ENCODE data around the gene A4GALT. TPM values are rescaled to one million over a fixed set of nuclear protein-coding genes. Genes with fewer than 3 reads are reported as not detected.

Gene A4GALT
- total and polyA plus RNA-seq, 2 experiments from 2014 or later: 7.0 to 16.2 TPM

- TF ChIP-seq, protein P1, sequence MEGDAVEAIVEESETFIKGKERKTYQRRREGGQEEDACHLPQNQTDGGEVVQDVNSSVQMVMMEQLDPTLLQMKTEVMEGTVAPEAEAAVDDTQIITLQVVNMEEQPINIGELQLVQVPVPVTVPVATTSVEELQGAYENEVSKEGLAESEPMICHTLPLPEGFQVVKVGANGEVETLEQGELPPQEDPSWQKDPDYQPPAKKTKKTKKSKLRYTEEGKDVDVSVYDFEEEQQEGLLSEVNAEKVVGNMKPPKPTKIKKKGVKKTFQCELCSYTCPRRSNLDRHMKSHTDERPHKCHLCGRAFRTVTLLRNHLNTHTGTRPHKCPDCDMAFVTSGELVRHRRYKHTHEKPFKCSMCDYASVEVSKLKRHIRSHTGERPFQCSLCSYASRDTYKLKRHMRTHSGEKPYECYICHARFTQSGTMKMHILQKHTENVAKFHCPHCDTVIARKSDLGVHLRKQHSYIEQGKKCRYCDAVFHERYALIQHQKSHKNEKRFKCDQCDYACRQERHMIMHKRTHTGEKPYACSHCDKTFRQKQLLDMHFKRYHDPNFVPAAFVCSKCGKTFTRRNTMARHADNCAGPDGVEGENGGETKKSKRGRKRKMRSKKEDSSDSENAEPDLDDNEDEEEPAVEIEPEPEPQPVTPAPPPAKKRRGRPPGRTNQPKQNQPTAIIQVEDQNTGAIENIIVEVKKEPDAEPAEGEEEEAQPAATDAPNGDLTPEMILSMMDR (conservative IDR thresholded peaks at IDR 0.05; ENCODE audit: low read depth in 2 of 2): no peak
- TF ChIP-seq CREB1 (CRISPR knock-in tag; IDR thresholded peaks at IDR 0.05; ENCODE audit: low read depth) (no peak), STAT1 (IDR thresholded peaks at IDR 0.05; ENCODE audit: unreplicated experiment) (no peak), ZNF114 (CRISPR knock-in tag; IDR thresholded peaks at IDR 0.05) (no peak), POLR2AphosphoS5 (IDR thresholded peaks at IDR 0.05; ENCODE audit: low read depth) (no peak)
Measured at GRCh38 chr22:42716649-42717127, 4.0 kb downstream of the A4GALT start (continued).

- Histone ChIP-seq H3K27ac (ENCODE audit: low read depth) (no peak overlapping the region), H3K36me3 (ENCODE audit: insufficient read depth) (no peaks in the 10 kb centered on the region), H3K4me2 (no peak overlapping the region), H4K20me1 (replicated peaks; ENCODE audit: insufficient read depth) (no peaks in the 10 kb centered on the region; the same call in 1 of the 2 replicates), H3K9me2 (ENCODE audit: insufficient read depth) (no peaks in the 10 kb centered on the region), H3K79me2 (replicated peaks; ENCODE audit: insufficient read depth) (peaks cover 4% of the 10 kb centered on the region), H3F3A (replicated peaks; ENCODE audit: low read depth) (no peaks in the 10 kb centered on the region; the same call in 1 of the 2 replicates), H3K4me1 (ENCODE audit: insufficient read depth) (peaks cover 30% of the 10 kb centered on the region), H3K4me3 (no peak overlapping the region), H2AFZ (no peak overlapping the region), H3K27me3 (ENCODE audit: insufficient read depth) (peaks cover 19% of the 10 kb centered on the region)
- H3K9me3 Mint-ChIP-seq: no peaks in the 10 kb centered on the region
- DNase-seq (ENCODE audit: low spot score): no peak
- H3K4me3 Mint-ChIP-seq: no peak overlapping the region
- H3K27ac Mint-ChIP-seq: no peak overlapping the region; the same call in 1 of the 2 replicates
- no peak for ATAC-seq
- peaks cover 26% of the 10 kb centered on the region for H3K4me1 Mint-ChIP-seq
- no peaks in the 10 kb centered on the region; the same call in 2 of the 3 replicates for H3K36me3 Mint-ChIP-seq (ENCODE audit: low read depth)
- H3K27me3 Mint-ChIP-seq (ENCODE audit: insufficient read depth, low read depth, poor library complexity): peaks cover 27% of the 10 kb centered on the region
- no peak for TF ChIP-seq JUNB (IDR thresholded peaks at IDR 0.05; ENCODE audit: unreplicated experiment)
- TF ChIP-seq POLR2AphosphoS5 (IDR thresholded peaks at IDR 0.05; ENCODE audit: low read depth): no peak
- TF ChIP-seq EZH2 (IDR thresholded peaks at IDR 0.05; ENCODE audit: low read depth, unreplicated experiment): no peak
- TF ChIP-seq STAT1 (IDR thresholded peaks at IDR 0.05; ENCODE audit: unreplicated experiment): no peak
- no peak for TF ChIP-seq ZNF114 (CRISPR knock-in tag; IDR thresholded peaks at IDR 0.05)
- TF ChIP-seq, protein P2, sequence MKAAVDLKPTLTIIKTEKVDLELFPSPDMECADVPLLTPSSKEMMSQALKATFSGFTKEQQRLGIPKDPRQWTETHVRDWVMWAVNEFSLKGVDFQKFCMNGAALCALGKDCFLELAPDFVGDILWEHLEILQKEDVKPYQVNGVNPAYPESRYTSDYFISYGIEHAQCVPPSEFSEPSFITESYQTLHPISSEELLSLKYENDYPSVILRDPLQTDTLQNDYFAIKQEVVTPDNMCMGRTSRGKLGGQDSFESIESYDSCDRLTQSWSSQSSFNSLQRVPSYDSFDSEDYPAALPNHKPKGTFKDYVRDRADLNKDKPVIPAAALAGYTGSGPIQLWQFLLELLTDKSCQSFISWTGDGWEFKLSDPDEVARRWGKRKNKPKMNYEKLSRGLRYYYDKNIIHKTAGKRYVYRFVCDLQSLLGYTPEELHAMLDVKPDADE (IDR thresholded peaks at IDR 0.05): no peak
- TF ChIP-seq, protein P1 (conservative IDR thresholded peaks at IDR 0.05; ENCODE audit: low read depth in 2 of 2): no peak
- no peak for TF ChIP-seq NANOG (IDR thresholded peaks at IDR 0.05; ENCODE audit: borderline replicate concordance)
- no peak for TF ChIP-seq ZNF331 (CRISPR knock-in tag; IDR thresholded peaks at IDR 0.05; ENCODE audit: low read depth)
- no peak for TF ChIP-seq ZNF462 (CRISPR knock-in tag; IDR thresholded peaks at IDR 0.05)
- TF ChIP-seq CREB1 (CRISPR knock-in tag; IDR thresholded peaks at IDR 0.05; ENCODE audit: low read depth): no peak
- TF ChIP-seq EZH2phosphoT487 (IDR thresholded peaks at IDR 0.05; ENCODE audit: unreplicated experiment): no peak
Measured at GRCh38 chr22:42716221-42716620, 4.4 kb downstream of the A4GALT start.
